Testis (tissue), 5 donors: ENCODE measurements around the gene GJA8. TPM values are rescaled to one million over a fixed set of nuclear protein-coding genes. Genes with fewer than 3 reads are reported as not detected.
"Not testable (repeated sequence)": the region's sequence is repeated elsewhere in the genome, so short reads cannot be mapped to it uniquely, and the experiment has no call there.

Experiments
- DNase-seq: peaks from one replicate; pipeline ENCODE4 v3.0.0-alpha.2; 2019
- H3K27ac ChIP-seq, 2 donors: fragments of 200-600 bp; sonication (generic); one replicate each; pipeline ENCODE4 v1.5.1; 2019
- H3K27me3 ChIP-seq: fragments of 200-600 bp; sonication (generic); one replicate; pipeline ENCODE4 v1.5.1; 2019
- H3K36me3 ChIP-seq: fragments of 200-600 bp; sonication (generic); one replicate; pipeline ENCODE4 v1.5.1; 2017; ENCODE audit warnings: low read depth; ENCODE audit errors: missing control alignments
- H3K4me1 ChIP-seq: fragments of 200-600 bp; sonication (generic); one replicate; pipeline ENCODE4 v1.5.1; 2019
- H3K4me3 ChIP-seq, 2 donors: fragments of 200-600 bp; sonication (generic); one replicate each; pipeline ENCODE4 v1.5.1; 2017 to 2019
- H3K9me3 ChIP-seq: fragments of 200-600 bp; sonication (generic); one replicate; pipeline ENCODE4 v1.5.1; 2017
- CTCF ChIP-seq, 3 experiments: fragments of 450-650 bp in 2 of 3; fragments of 200-600 bp in 1 of 3; sonication (generic) in 1 of 3; IDR thresholded peaks; one replicate each; pipeline ENCODE4 v1.5.1; 2016 to 2019; ENCODE audit warnings: antibody characterized with exemption in 3 of 3, mild to moderate bottlenecking in 2 of 3, moderate library complexity in 1 of 3
- POLR2A ChIP-seq: fragments of 450-650 bp; IDR thresholded peaks from one replicate; pipeline ENCODE4 v1.6.1; 2017; ENCODE audit warnings: antibody characterized with exemption, mild to moderate bottlenecking, moderate library complexity
- WGBS, 2 donors: methylation state at CpG; one replicate each; pipeline ENCODE4 v1.1.5; 2018; 5-methylcytosine and 5-hydroxymethylcytosine counted together
- intact Hi-C: fragments of 100-400 bp; cut with DNase I; formaldehyde crosslinking; loops from one replicate; pipeline ENCODE4 v1.15.1; 2023; ENCODE audit warnings: low total_unique reads
- long read RNA-seq, 2 donors: transcript quantifications; one replicate each; lab custom pipeline, GENCODE V29; 2026
- polyA plus RNA-seq: library from polyadenylated mRNA; stranded (reverse); fragments of 350-450 nt; fragmentation: Illumina TruSeq; extraction: RNeasy Lipid Tissue Mini Kit (QIAGEN cat#74804); gene quantifications from one replicate; pipeline ENCODE4 v1.2.3, GENCODE V29; 2014; ENCODE audit warnings: low read depth, low replicate concordance; ENCODE audit not compliant: insufficient read depth
- total RNA-seq, 2 donors: library from RNA; depleted of rRNA; stranded (reverse); fragments of >200 nt; gene quantifications; one replicate each; pipeline ENCODE4 v1.2.3, GENCODE V29; 2016

Gene GJA8
- total RNA-seq = 10 to 100 TPM in 1 of 2 donors, 1 to 10 TPM in 1; 5.1 to 10.2 TPM
- polyA plus RNA-seq = 13.4 TPM
- long read RNA-seq, donor 1 = 0 reads
- long read RNA-seq, donor 2, partial matches to known transcripts = 0 of 2 reads
- long read RNA-seq, donor 2, other reads (novel, unspliced or antisense) = 0 of 2 reads

- TF ChIP-seq CTCF (IDR thresholded peaks at IDR 0.05) = no peak
- TF ChIP-seq POLR2A = no peak
- Histone ChIP-seq H3K4me3 (no peak within 1 kb of the TSS), H3K27ac (no peak within 1 kb of the TSS), H3K9me3 (no peaks in the 10 kb centered on the region), H3K4me1 (no peaks in the 10 kb centered on the region), H3K27me3 (no peaks in the 10 kb centered on the region), H3K36me3 (no peaks in the 10 kb centered on the region)
- whole genome bisulfite sequencing, 2 donors = 70 to 80% methylated on average over 7 of the region's 7 CpGs
- no peak for DNase-seq
- intact Hi-C loops = no loop called here
These were observed at the start of gene GJA8 for GRCh38 chr1:147902253-147902845. Gene GJA8, plus strand, starts transcription at chr1:147902795. Its CDS starts 5,161 bp downstream, at chr1:147907956.

DNA sequence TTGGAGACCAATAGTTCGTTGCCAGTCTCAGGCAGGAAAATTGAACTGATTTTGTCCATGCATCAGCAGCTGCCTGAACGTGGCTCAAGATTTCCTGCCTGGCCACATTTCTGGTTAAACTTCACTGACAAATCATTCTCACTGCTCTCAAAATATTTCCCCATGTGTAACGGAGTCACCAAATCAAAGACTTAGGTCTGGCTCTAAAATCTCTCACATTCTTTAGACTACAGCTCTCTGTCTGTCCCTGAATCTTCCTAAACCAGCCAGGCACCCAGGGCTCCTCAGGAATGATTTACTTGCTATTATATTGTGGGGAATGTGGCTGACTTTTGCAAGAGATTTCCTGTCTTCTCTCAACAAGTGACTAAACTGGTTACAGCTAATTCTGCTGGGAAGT, 49.2 kb upstream of the GJA8 start:
- Histone ChIP-seq H3K4me3 (no peak overlapping the region), H3K9me3 (no peaks in the 10 kb centered on the region), H3K36me3 (no peaks in the 10 kb centered on the region), H3K27me3 (no peaks in the 10 kb centered on the region), H3K4me1 (no peaks in the 10 kb centered on the region), H3K27ac (no peak overlapping the region)
- no peak for DNase-seq
- intact Hi-C loops = no loop called here
- 50 to 62% methylated on average over 3 of the region's 3 CpGs for WGBS, 2 donors
- TF ChIP-seq POLR2A (no peak), CTCF (IDR thresholded peaks at IDR 0.05) (no peak)

- H3K9me3 ChIP-seq, intact Hi-C loops, H3K36me3 ChIP-seq, DNase-seq, H3K4me1 ChIP-seq, H3K4me3 ChIP-seq, H3K27ac ChIP-seq, H3K27me3 ChIP-seq: not testable (repeated sequence)
- 67 to 83% methylated on average over 1 to 4 of the region's 4 CpGs for WGBS, 2 donors
These were observed 47.6 kb upstream of the GJA8 start for GRCh38 chr1:147854989-147855388.

DNA sequence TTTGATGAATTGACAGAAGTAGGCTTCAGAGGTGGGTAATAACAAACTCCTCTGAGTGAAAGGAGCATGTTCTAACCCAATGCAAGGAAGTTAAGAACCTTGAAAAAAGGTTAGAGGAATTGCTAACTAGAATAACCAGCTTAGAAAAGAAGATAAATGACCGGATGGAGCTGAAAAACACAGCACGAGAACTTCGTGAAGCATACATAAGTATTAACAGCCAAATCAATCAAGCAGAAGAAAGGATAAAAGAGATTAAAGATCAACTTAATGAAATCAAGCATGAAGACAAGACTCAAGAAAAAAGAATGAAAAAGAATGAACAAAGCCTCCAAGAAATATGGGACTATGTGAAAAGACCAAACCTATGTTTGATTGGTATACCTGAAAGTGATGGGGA, 46.6 kb upstream of the GJA8 start:
- H3K4me3 ChIP-seq, H3K36me3 ChIP-seq, intact Hi-C loops, H3K9me3 ChIP-seq, H3K27me3 ChIP-seq, H3K27ac ChIP-seq, DNase-seq, H3K4me1 ChIP-seq: not testable (repeated sequence)
- 95 to 100% methylated on average over 3 of the region's 3 CpGs for WGBS, 2 donors

DNA sequence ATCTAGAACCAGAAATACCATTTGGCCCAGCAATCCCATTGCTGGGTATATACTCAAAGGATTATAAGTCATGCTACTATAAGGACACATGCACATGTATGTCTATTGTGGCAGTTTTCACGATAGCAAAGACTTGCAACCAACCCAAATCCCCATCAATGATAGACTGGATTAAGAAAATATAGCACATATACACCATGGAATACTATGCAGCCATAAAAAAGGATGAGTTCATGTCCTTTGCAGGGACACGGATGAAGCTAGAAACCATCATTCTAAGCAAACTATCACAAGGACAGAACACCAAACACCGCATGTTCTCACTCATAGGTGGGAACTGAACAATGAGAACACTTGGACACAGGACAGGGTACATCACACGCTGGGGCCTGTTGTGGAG, 35.4 kb upstream of the GJA8 start:
- WGBS, 2 donors = 89 to 93% methylated on average over 4 of the region's 4 CpGs
- H3K9me3 ChIP-seq, H3K4me3 ChIP-seq, H3K4me1 ChIP-seq, H3K27ac ChIP-seq, DNase-seq, H3K36me3 ChIP-seq, intact Hi-C loops, H3K27me3 ChIP-seq: not testable (repeated sequence)

DNA sequence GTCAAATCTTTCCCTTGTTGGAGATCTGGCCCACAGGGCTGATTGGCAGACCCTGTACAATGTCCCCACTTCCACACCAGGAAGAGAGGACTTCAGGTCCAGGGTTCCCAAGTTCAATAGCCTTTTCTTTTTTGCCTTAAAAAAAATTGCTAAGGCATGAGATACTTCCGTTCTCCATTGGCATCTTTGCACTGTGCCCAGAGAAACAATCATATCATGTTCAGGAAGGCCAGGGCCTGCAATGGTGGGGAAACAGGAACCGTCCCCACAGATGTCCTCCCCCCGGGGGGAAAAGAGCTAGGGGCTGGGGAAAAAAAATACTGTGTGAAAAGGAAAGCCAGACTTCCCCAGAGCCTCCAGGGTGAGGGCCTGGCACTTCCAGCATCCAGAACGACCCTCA, 24.6 kb upstream of the GJA8 start:
- Histone ChIP-seq H3K27me3 (no peaks in the 10 kb centered on the region), H3K27ac (no peak overlapping the region), H3K36me3 (no peaks in the 10 kb centered on the region), H3K9me3 (no peaks in the 10 kb centered on the region), H3K4me3 (no peak overlapping the region), H3K4me1 (no peaks in the 10 kb centered on the region)
- DNase-seq = no peak
- WGBS, 2 donors = 65 to 75% methylated on average over 4 of the region's 4 CpGs
- no peak for TF ChIP-seq POLR2A
- TF ChIP-seq CTCF (IDR thresholded peaks at IDR 0.05) = no peak
- intact Hi-C loops = no loop called here
